Middle frontal gyrus (tissue), 1 donor: Measurements from ENCODE around the gene ST8SIA6.
"Not testable (repeated sequence)": the region's sequence is repeated elsewhere in the genome, so short reads cannot be mapped to it uniquely, and the experiment has no call there.

Experiments
- DNase-seq: peaks from one replicate; pipeline ENCODE4 v3.0.0-alpha.2; 2015; ENCODE audit warnings: low spot score; ENCODE audit errors: extremely low spot score

The ST8SIA6 gene

GRCh38 chr10:17348501-17349349 is 105.7 kb downstream of the ST8SIA6 start:
- DNase-seq = no peak

- no peak for DNase-seq
Observed at GRCh38 chr10:17348011-17348500, 106.3 kb downstream of the ST8SIA6 start.

GRCh38 chr10:17344206-17344605 is 110.2 kb downstream of the ST8SIA6 start:
- DNase-seq = no peak

GRCh38 chr10:17343118-17343517 is 111.3 kb downstream of the ST8SIA6 start:
- DNase-seq = no peak

GRCh38 chr10:17340144-17340829 is 114.1 kb downstream of the ST8SIA6 start:
- DNase-seq = no peak

GRCh38 chr10:17335065-17335464 is 119.3 kb downstream of the ST8SIA6 start:
- no peak for DNase-seq

GRCh38 chr10:17330501-17330900 is 123.9 kb downstream of the ST8SIA6 start:
- no peak for DNase-seq

- no peak for DNase-seq
Observed at GRCh38 chr10:17326377-17326776, 128.0 kb downstream of the ST8SIA6 start.

- DNase-seq = not testable (repeated sequence)
Observed at GRCh38 chr10:17321957-17322356, 132.4 kb downstream of the ST8SIA6 start.

- no peak for DNase-seq
Observed at GRCh38 chr10:17316488-17317170, 137.8 kb downstream of the ST8SIA6 start.

GRCh38 chr10:17309435-17309834 is 145.0 kb downstream of the ST8SIA6 start:
- no peak for DNase-seq

- DNase-seq = no peak
Observed at GRCh38 chr10:17307123-17307522, 147.3 kb downstream of the ST8SIA6 start.

- DNase-seq = no peak
Observed at GRCh38 chr10:17292375-17292774, 162.0 kb downstream of the ST8SIA6 start.

GRCh38 chr10:17290226-17290625 is 164.2 kb downstream of the ST8SIA6 start:
- no peak for DNase-seq

GRCh38 chr10:17289763-17290162 is 164.6 kb downstream of the ST8SIA6 start:
- DNase-seq = no peak

- DNase-seq = no peak
Observed at GRCh38 chr10:17286562-17287550, 167.5 kb downstream of the ST8SIA6 start.

- no peak for DNase-seq
Observed at GRCh38 chr10:17282311-17282710, 172.1 kb downstream of the ST8SIA6 start.

- no peak for DNase-seq
Observed at GRCh38 chr10:17278607-17279240, 175.7 kb downstream of the ST8SIA6 start.

- no peak for DNase-seq
Observed at GRCh38 chr10:17276756-17277424, 177.5 kb downstream of the ST8SIA6 start.

GRCh38 chr10:17273403-17273802 is 181.0 kb downstream of the ST8SIA6 start:
- no peak for DNase-seq
